ENCODE data around the gene TOM1L2. TPM values are rescaled to one million over a fixed set of nuclear protein-coding genes. Genes with fewer than 3 reads are reported as not detected.

The TOM1L2 gene
- total RNA-seq, 1 donor from 2014 or later = 4.3 TPM

- no peak overlapping the region for H3K27ac Mint-ChIP-seq
- no peaks in the 10 kb centered on the region for H3K79me2 ChIP-seq (ENCODE audit: low read depth)
- no peak for DNase-seq (ENCODE audit: low spot score)
- peaks cover 24% of the 10 kb centered on the region for H3K4me1 Mint-ChIP-seq
- no peak overlapping the region for H3K27ac ChIP-seq
- H3K27me3 Mint-ChIP-seq (ENCODE audit: insufficient read depth, low read depth) = peaks cover 7% of the 10 kb centered on the region
- no peaks in the 10 kb centered on the region for H3K27me3 ChIP-seq
- no peaks in the 10 kb centered on the region for H3K9me3 Mint-ChIP-seq
- no peaks in the 10 kb centered on the region for H3K36me3 ChIP-seq
- no peaks in the 10 kb centered on the region for H3K9me3 ChIP-seq (ENCODE audit: low read depth)
- H3F3A ChIP-seq (ENCODE audit: low read depth) = no peaks in the 10 kb centered on the region
- no peak overlapping the region for H3K4me3 Mint-ChIP-seq
- no peaks in the 10 kb centered on the region for H4K20me1 ChIP-seq (ENCODE audit: low read depth)
- H3K4me3 ChIP-seq = no peak overlapping the region
- peaks cover 21% of the 10 kb centered on the region for H3K4me1 ChIP-seq
- peaks cover 7% of the 10 kb centered on the region for H3K36me3 Mint-ChIP-seq
- H3K9ac ChIP-seq = no peak overlapping the region
- H3K4me2 ChIP-seq = no peak overlapping the region
- no peak for TF ChIP-seq CTCF (IDR thresholded peaks at IDR 0.05)
- TF ChIP-seq EZH2phosphoT487 (IDR thresholded peaks at IDR 0.05) = no peak
- TF ChIP-seq EZH2 (IDR thresholded peaks at IDR 0.05) = no peak
- H2AFZ ChIP-seq (replicated peaks) = no peak overlapping the region
These were observed 65.6 kb downstream of the TOM1L2 start for GRCh38 chr17:17906418-17907215.

- peaks cover 6% of the 10 kb centered on the region for H3K36me3 Mint-ChIP-seq
These were observed 67.2 kb downstream of the TOM1L2 start for GRCh38 chr17:17905036-17905320.

GRCh38 chr17:17904166-17905035, 67.8 kb downstream of the TOM1L2 start:
- H3K36me3 ChIP-seq = no peaks in the 10 kb centered on the region
- H4K20me1 ChIP-seq (ENCODE audit: low read depth) = no peaks in the 10 kb centered on the region
- H3K36me3 Mint-ChIP-seq = peaks cover 6% of the 10 kb centered on the region
- H3K4me3 Mint-ChIP-seq = peak overlapping the region; percentile 65
- no peaks in the 10 kb centered on the region for H3K27me3 ChIP-seq
- H3K4me3 ChIP-seq = no peak overlapping the region
- no peaks in the 10 kb centered on the region for H3F3A ChIP-seq (ENCODE audit: low read depth)
- no peak overlapping the region for H3K9ac ChIP-seq
- H2AFZ ChIP-seq (replicated peaks) = no peak overlapping the region
- H3K27ac ChIP-seq = no peak overlapping the region
- no peaks in the 10 kb centered on the region for H3K9me3 Mint-ChIP-seq
- no peaks in the 10 kb centered on the region for H3K79me2 ChIP-seq (ENCODE audit: low read depth)
- H3K4me1 Mint-ChIP-seq = peaks cover 30% of the 10 kb centered on the region
- peaks cover 13% of the 10 kb centered on the region for H3K4me1 ChIP-seq
- DNase-seq (ENCODE audit: low spot score) = no peak
- peaks cover 7% of the 10 kb centered on the region for H3K27me3 Mint-ChIP-seq (ENCODE audit: insufficient read depth, low read depth)
- TF ChIP-seq EZH2phosphoT487 (IDR thresholded peaks at IDR 0.05) = no peak
- no peak for TF ChIP-seq EZH2 (IDR thresholded peaks at IDR 0.05)
- TF ChIP-seq CTCF (IDR thresholded peaks at IDR 0.05) = no peak
- H3K4me2 ChIP-seq = no peak overlapping the region
- no peak overlapping the region for H3K27ac Mint-ChIP-seq
- no peaks in the 10 kb centered on the region for H3K9me3 ChIP-seq (ENCODE audit: low read depth)

More at GRCh38 chr17:17905036-17905320, 67.2 kb downstream of the TOM1L2 start:
- Mint-ChIP-seq H3K4me3 (no peak overlapping the region), H3K27ac (no peak overlapping the region), H3K27me3 (ENCODE audit: insufficient read depth, low read depth) (peaks cover 7% of the 10 kb centered on the region), H3K9me3 (no peaks in the 10 kb centered on the region), H3K4me1 (peaks cover 29% of the 10 kb centered on the region)
- no peaks in the 10 kb centered on the region for H3K27me3 ChIP-seq
- H3K9ac ChIP-seq = no peak overlapping the region
- H3K4me3 ChIP-seq = no peak overlapping the region
- H3F3A ChIP-seq (ENCODE audit: low read depth) = no peaks in the 10 kb centered on the region
- DNase-seq (ENCODE audit: low spot score) = no peak
- H3K4me1 ChIP-seq = peaks cover 13% of the 10 kb centered on the region
- no peaks in the 10 kb centered on the region for H4K20me1 ChIP-seq (ENCODE audit: low read depth)
- no peak overlapping the region for H2AFZ ChIP-seq (replicated peaks)
- TF ChIP-seq EZH2 (IDR thresholded peaks at IDR 0.05) (no peak), CTCF (IDR thresholded peaks at IDR 0.05) (no peak), EZH2phosphoT487 (IDR thresholded peaks at IDR 0.05) (no peak)
- no peak overlapping the region for H3K4me2 ChIP-seq
- H3K79me2 ChIP-seq (ENCODE audit: low read depth) = no peaks in the 10 kb centered on the region
- H3K27ac ChIP-seq = no peak overlapping the region
- no peaks in the 10 kb centered on the region for H3K9me3 ChIP-seq (ENCODE audit: low read depth)
- H3K36me3 ChIP-seq = no peaks in the 10 kb centered on the region
